IMR-90 (cell line): ENCODE results near the gene TUBB4A. TPM values are rescaled to one million over a fixed set of nuclear protein-coding genes. Genes with fewer than 3 reads are reported as not detected.
A peak's percentile ranks its signal among the peaks of the same experiment; 100 is the strongest.

Source experiments
- ATAC-seq: fragments of 200-7000 bp; cut with Tn5 transposase; 2 replicates; pipeline ENCODE4 v1.9.1; 2020; ENCODE audit warnings: low read depth, mild to moderate bottlenecking, moderate library complexity
- BruUV-seq: library from RNA; stranded (reverse); fragments of 400-500 nt; replicated peaks from 2 replicates; lab custom pipeline; 2021; lab: Mats Ljungman, UMichigan
- CTCF ChIA-PET: fragments of 300-600 bp; formaldehyde crosslinking; extraction: SDS; loops from one replicate; lab custom pipeline; 2021; ENCODE audit warnings: antibody characterized with exemption; lab: Yijun Ruan, JAX
- POLR2A ChIA-PET: fragments of 300-600 bp; sonication (Branson Sonifier 250); formaldehyde crosslinking; loops from one replicate; lab custom pipeline; 2022; ENCODE audit warnings: antibody characterized with exemption; ENCODE audit not compliant: unreplicated experiment; lab: Charles Lee
- DNase-seq: peaks from one replicate; pipeline ENCODE4 v3.0.0; 2013
- H2AFZ ChIP-seq: replicated peaks from 2 replicates; pipeline ENCODE3; 2013; ENCODE audit warnings: low read length, mild to moderate bottlenecking; ENCODE audit not compliant: poor library complexity
- H2AK5ac ChIP-seq: 2 replicates; pipeline ENCODE4 v1.6.1; 2013; ENCODE audit warnings: low read depth, low read length, inconsistent platforms
- H2AK9ac ChIP-seq: replicated peaks from 2 replicates; pipeline ENCODE3; 2013; ENCODE audit warnings: mild to moderate bottlenecking, low read depth, low read length, moderate library complexity; ENCODE audit not compliant: poor library complexity
- H2BK120ac ChIP-seq: 2 replicates; pipeline ENCODE4 v1.6.1; 2013; ENCODE audit warnings: low read depth, low read length, inconsistent platforms
- H2BK15ac ChIP-seq: 3 replicates; pipeline ENCODE4 v1.6.1; 2013; ENCODE audit warnings: low read depth, low read length, inconsistent platforms
- H2BK20ac ChIP-seq: 2 replicates; pipeline ENCODE4 v1.6.1; 2013; ENCODE audit warnings: low read depth, mild to moderate bottlenecking, inconsistent platforms, low read length, moderate library complexity
- H2BK5ac ChIP-seq: 2 replicates; pipeline ENCODE4 v1.6.1; 2013; ENCODE audit warnings: mild to moderate bottlenecking, low read depth, low read length, inconsistent platforms; ENCODE audit not compliant: poor library complexity, severe bottlenecking
- H3K14ac ChIP-seq: replicated peaks from 2 replicates; pipeline ENCODE4 v1.6.1; 2013; ENCODE audit warnings: low read depth, low read length, inconsistent platforms
- H3K18ac ChIP-seq: 2 replicates; pipeline ENCODE4 v1.6.1; 2013; ENCODE audit warnings: low read depth, low read length, control low read depth
- H3K23ac ChIP-seq: 2 replicates; pipeline ENCODE4 v1.6.1; 2013; ENCODE audit warnings: low read depth, low read length, inconsistent platforms
- H3K27ac ChIP-seq: 2 replicates; pipeline ENCODE4 v1.5.1; 2013; ENCODE audit warnings: mild to moderate bottlenecking, control low read depth, low read length; ENCODE audit not compliant: insufficient read depth
- H3K27me3 ChIP-seq: 2 replicates; pipeline ENCODE4 v1.6.1; 2013; ENCODE audit warnings: low read length; ENCODE audit not compliant: control insufficient read depth, insufficient read depth
- H3K36me3 ChIP-seq: 2 replicates; pipeline ENCODE4 v1.6.1; 2013; ENCODE audit warnings: low read length, mixed read lengths; ENCODE audit not compliant: control insufficient read depth, insufficient read depth
- H3K4ac ChIP-seq: 2 replicates; pipeline ENCODE4 v1.6.1; 2013; ENCODE audit warnings: low read depth, low read length, inconsistent platforms
- H3K4me1 ChIP-seq: 2 replicates; pipeline ENCODE4 v1.6.1; 2013; ENCODE audit warnings: low read length, mixed read lengths; ENCODE audit not compliant: control insufficient read depth, insufficient read depth
- H3K4me2 ChIP-seq: 2 replicates; pipeline ENCODE4 v1.6.1; 2013; ENCODE audit warnings: low read depth, mild to moderate bottlenecking, control low read depth, low read length, moderate library complexity
- H3K4me3 ChIP-seq: 2 replicates; pipeline ENCODE4 v1.5.1; 2013; ENCODE audit warnings: low read depth, mild to moderate bottlenecking, control low read depth, low read length, moderate library complexity; ENCODE audit not compliant: insufficient read depth
- H3K56ac ChIP-seq: 2 replicates; pipeline ENCODE4 v1.6.1; 2013; ENCODE audit warnings: low read length, inconsistent platforms; ENCODE audit not compliant: insufficient read depth; ENCODE audit errors: extremely low read depth
- H3K79me1 ChIP-seq, 2 experiments: 2 replicates each; pipeline ENCODE4 v1.6.1; 2013; ENCODE audit warnings: low read length in 2 of 2, inconsistent platforms in 1 of 2, low read depth in 1 of 2
- H3K9ac ChIP-seq: 2 replicates; pipeline ENCODE4 v1.6.1; 2013; ENCODE audit warnings: low read depth, low read length, control low read depth
- H3K9me1 ChIP-seq: 2 replicates; pipeline ENCODE4 v1.6.1; 2013; ENCODE audit warnings: low read length, inconsistent platforms; ENCODE audit not compliant: insufficient read depth
- H3K9me3 ChIP-seq: 2 replicates; pipeline ENCODE4 v1.6.1; 2013; ENCODE audit warnings: low read length; ENCODE audit not compliant: control insufficient read depth, insufficient read depth
- H4K20me1 ChIP-seq: 2 replicates; pipeline ENCODE4 v1.6.1; 2013; ENCODE audit warnings: low read length, inconsistent platforms; ENCODE audit not compliant: insufficient read depth
- H4K5ac ChIP-seq: 2 replicates; pipeline ENCODE4 v1.6.1; 2013; ENCODE audit warnings: mild to moderate bottlenecking, low read depth, low read length, control low read depth
- H4K8ac ChIP-seq, 2 experiments: 2 replicates each; pipeline ENCODE4 v1.6.1; 2013; ENCODE audit warnings: low read depth in 2 of 2, low read length in 2 of 2, control low read depth in 1 of 2, inconsistent platforms in 1 of 2
- H4K91ac ChIP-seq: 2 replicates; pipeline ENCODE4 v1.6.1; 2013; ENCODE audit warnings: low read depth, low read length, inconsistent platforms; ENCODE audit not compliant: insufficient read depth
- BHLHE40 ChIP-seq: fragments of 150-350 bp; IDR thresholded peaks from 2 replicates; pipeline ENCODE4 v1.6.1; 2016; ENCODE audit warnings: mild to moderate bottlenecking, low read depth, low read length
- CEBPB ChIP-seq: IDR thresholded peaks from 2 replicates; pipeline ENCODE4 v1.6.1; 2012; ENCODE audit warnings: low read depth, low read length, improper control_type of control experiment
- ELK1 ChIP-seq: fragments of 150-350 bp; IDR thresholded peaks from 2 replicates; pipeline ENCODE4 v1.6.1; 2016; ENCODE audit warnings: low read depth, mild to moderate bottlenecking, low read length, moderate library complexity, borderline replicate concordance
- FOS ChIP-seq: fragments of 150-350 bp; IDR thresholded peaks from 2 replicates; pipeline ENCODE4 v1.6.1; 2016; ENCODE audit warnings: low read depth, low read length
- MAZ ChIP-seq: IDR thresholded peaks from 2 replicates; pipeline ENCODE4 v1.6.1; 2012; ENCODE audit warnings: low read depth, mild to moderate bottlenecking, low read length, improper control_type of control experiment, moderate library complexity, borderline replicate concordance
- MXI1 ChIP-seq: IDR thresholded peaks from 2 replicates; pipeline ENCODE4 v1.6.1; 2012; ENCODE audit warnings: low read depth, mild to moderate bottlenecking, low read length, moderate library complexity, borderline replicate concordance
- POLR2A ChIP-seq: IDR thresholded peaks from 2 replicates; pipeline ENCODE4 v1.6.1; 2012; ENCODE audit warnings: mild to moderate bottlenecking, low read depth, low read length
- RAD21 ChIP-seq: IDR thresholded peaks from 2 replicates; pipeline ENCODE4 v1.6.1; 2012; ENCODE audit warnings: low read length, improper control_type of control experiment
- RCOR1 ChIP-seq: IDR thresholded peaks from 2 replicates; pipeline ENCODE4 v1.6.1; 2012; ENCODE audit warnings: mild to moderate bottlenecking, low read length, improper control_type of control experiment; ENCODE audit not compliant: insufficient replicate concordance
- RFX5 ChIP-seq: IDR thresholded peaks from 2 replicates; pipeline ENCODE4 v1.8.0; 2012; ENCODE audit warnings: low read depth, mild to moderate bottlenecking, low read length, moderate library complexity
- SMC3 ChIP-seq: fragments of 150-350 bp; IDR thresholded peaks from 2 replicates; pipeline ENCODE4 v1.6.1; 2016; ENCODE audit warnings: low read depth, mild to moderate bottlenecking, antibody characterized with exemption, low read length, moderate library complexity
- WGBS, 2 experiments: methylation state at CpG; one replicate each; pipeline versions ENCODE4 v1.1.5 to v1.1.7; 2013; ENCODE audit warnings: missing lambda C conversion rate in 2 of 2; ENCODE audit not compliant: insufficient read length in 1 of 2; ENCODE audit errors: extremely low coverage in 2 of 2; 5-methylcytosine and 5-hydroxymethylcytosine counted together
- dilution Hi-C: fragments of 300-500 bp; cut with HindIII; formaldehyde crosslinking; loops from one replicate; pipeline ENCODE4 v1.14.3; 2018; ENCODE audit warnings: low sequenced_read_pairs; ENCODE audit not compliant: unreplicated experiment
- in situ Hi-C: fragments of 300-500 bp; cut with MboI; formaldehyde crosslinking; loops from 3 replicates; pipeline ENCODE4 v1.14.3; 2019; ENCODE audit warnings: low sequenced_read_pairs, inconsistent platforms, mixed read lengths
- intact Hi-C: fragments of 100-400 bp; cut with micrococcal nuclease; formaldehyde crosslinking; loops from 2 replicates; pipeline ENCODE4 v1.10.0; 2022
- polyA plus RNA-seq, 3 experiments: library from polyadenylated mRNA; depleted of rRNA; stranded (reverse); fragments of >200 nt; gene quantifications; 2 replicates each; pipeline ENCODE4 v1.2.3, GENCODE V29; 2012; ENCODE audit warnings: low replicate concordance in 1 of 3
- total RNA-seq: library from RNA; depleted of rRNA; stranded (reverse); fragments of >200 nt; gene quantifications from 2 replicates; pipeline ENCODE4 v1.2.3, GENCODE V29; 2012
- TF ChIP-seq, protein P1 (sequence below): fragments of 150-350 bp; IDR thresholded peaks from 2 replicates; pipeline ENCODE4 v1.6.1; 2017; ENCODE audit warnings: mild to moderate bottlenecking, antibody characterized with exemption, low read length, low read depth
- TF ChIP-seq, protein P2 (sequence below): conservative IDR thresholded peaks from 2 replicates; pipeline ENCODE4 v1.5.1; 2012; ENCODE audit warnings: mild to moderate bottlenecking, low read depth, low read length, improper control_type of control experiment

TUBB4A gene
- total and polyA plus RNA-seq, 2 of the 4 experiments (the other 2 are of a cell fraction) = not detected

DNA sequence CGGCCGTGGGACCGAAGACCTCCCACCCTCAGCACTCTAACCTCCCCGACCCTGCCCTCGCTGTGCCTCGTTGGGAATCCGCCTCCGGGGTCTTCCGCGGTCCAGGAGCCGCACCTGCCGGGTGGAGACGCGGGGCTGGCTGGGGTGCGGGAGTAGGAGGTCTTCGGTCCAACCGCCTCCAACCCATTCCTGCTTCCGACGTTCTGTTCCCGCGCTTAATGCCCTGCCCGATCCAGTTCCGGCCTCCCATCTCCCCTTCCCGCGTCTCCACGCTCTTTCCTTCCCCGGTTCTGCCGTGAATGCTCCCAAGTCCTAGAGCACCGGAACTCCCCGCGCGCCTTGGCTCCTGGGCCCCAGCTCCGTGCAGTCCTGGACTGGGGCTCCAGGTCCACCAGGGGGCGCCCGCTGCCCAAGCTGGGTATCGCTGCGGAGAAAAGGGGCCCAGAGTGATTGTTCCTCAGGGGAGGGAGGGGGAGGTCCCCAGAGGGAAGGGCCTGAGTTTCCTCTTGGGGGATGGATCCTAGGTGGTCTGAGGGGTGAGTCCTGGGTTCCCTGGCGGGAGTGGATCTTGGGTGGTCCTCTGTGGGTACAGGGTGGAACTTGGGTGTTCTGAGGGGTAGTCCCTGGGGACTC lies 14.7 kb upstream of the TUBB4A start:
- H3K56ac ChIP-seq = no peak overlapping the region
- 0 out of 4 replicates have a peak overlapping the region, but pooled peaks of 1 of the 2 experiments have one; percentile 34 for H4K8ac ChIP-seq
- no peak overlapping the region for H2BK120ac ChIP-seq
- H3K27me3 ChIP-seq = no peaks in the 10 kb centered on the region
- no peaks in the 10 kb centered on the region for H3K36me3 ChIP-seq
- H3K4me2 ChIP-seq = peak overlapping the region; percentile 93
- in situ Hi-C loops (loop anchor here (5.0 to 10.0 kb wide), 2 partner anchors 218 to 346 kb away; partner anchors contain the start of genes GPR108 and TRIP10), intact Hi-C loops (loop anchor here (1.0 to 2.0 kb wide), 3 partner anchors 116 to 347 kb away; partner anchors contain the start of gene GPR108), dilution Hi-C loops (no loop called here)
- H2AK5ac ChIP-seq = no peak overlapping the region
- H3K14ac ChIP-seq = no peak overlapping the region
- H2AFZ ChIP-seq = peak overlapping the region; percentile 93
- TF ChIP-seq RFX5 (no peak), POLR2A (peak; percentile 24; the same call in 1 of the 2 replicates), FOS (no peak), MAZ (peak; percentile 88), CEBPB (no peak), RCOR1 (no peak), BHLHE40 (no peak), MXI1 (no peak), RAD21 (peak; percentile 86), SMC3 (peak; percentile 87), ELK1 (no peak)
- TF ChIP-seq, protein P1, sequence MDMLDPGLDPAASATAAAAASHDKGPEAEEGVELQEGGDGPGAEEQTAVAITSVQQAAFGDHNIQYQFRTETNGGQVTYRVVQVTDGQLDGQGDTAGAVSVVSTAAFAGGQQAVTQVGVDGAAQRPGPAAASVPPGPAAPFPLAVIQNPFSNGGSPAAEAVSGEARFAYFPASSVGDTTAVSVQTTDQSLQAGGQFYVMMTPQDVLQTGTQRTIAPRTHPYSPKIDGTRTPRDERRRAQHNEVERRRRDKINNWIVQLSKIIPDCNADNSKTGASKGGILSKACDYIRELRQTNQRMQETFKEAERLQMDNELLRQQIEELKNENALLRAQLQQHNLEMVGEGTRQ = no peak
- TF ChIP-seq, protein P2, sequence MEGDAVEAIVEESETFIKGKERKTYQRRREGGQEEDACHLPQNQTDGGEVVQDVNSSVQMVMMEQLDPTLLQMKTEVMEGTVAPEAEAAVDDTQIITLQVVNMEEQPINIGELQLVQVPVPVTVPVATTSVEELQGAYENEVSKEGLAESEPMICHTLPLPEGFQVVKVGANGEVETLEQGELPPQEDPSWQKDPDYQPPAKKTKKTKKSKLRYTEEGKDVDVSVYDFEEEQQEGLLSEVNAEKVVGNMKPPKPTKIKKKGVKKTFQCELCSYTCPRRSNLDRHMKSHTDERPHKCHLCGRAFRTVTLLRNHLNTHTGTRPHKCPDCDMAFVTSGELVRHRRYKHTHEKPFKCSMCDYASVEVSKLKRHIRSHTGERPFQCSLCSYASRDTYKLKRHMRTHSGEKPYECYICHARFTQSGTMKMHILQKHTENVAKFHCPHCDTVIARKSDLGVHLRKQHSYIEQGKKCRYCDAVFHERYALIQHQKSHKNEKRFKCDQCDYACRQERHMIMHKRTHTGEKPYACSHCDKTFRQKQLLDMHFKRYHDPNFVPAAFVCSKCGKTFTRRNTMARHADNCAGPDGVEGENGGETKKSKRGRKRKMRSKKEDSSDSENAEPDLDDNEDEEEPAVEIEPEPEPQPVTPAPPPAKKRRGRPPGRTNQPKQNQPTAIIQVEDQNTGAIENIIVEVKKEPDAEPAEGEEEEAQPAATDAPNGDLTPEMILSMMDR = peak; percentile 91
- H3K79me1 ChIP-seq = no peaks in the 10 kb centered on the region
- ATAC-seq (peak; percentile 86), DNase-seq (peak; percentile 62)
- H3K9me1 ChIP-seq = 0 out of 2 replicates have a peak, but pooled peaks cover 2% of the 10 kb centered on the region
- ChIA-PET POLR2A (interaction anchor here (0.6 kb wide), 1 partner anchor 113 kb away, joined by 6 read pairs; no protein-coding TSS in a partner anchor), CTCF (interaction anchor here (0.6 to 1.6 kb wide), 4 partner anchors 64 to 347 kb away, joined by 3 to 5 read pairs (median 4); partner anchors contain the start of gene GPR108)
- H4K91ac ChIP-seq = no peak overlapping the region
- no peak overlapping the region for H3K4ac ChIP-seq
- WGBS, 2 experiments = no CpG with 5 or more reads among the region's 38 CpGs
- H3K9me3 ChIP-seq = no peaks in the 10 kb centered on the region
- no peak overlapping the region for H3K18ac ChIP-seq
- H4K20me1 ChIP-seq = no peaks in the 10 kb centered on the region
- peak overlapping the region; percentile 78 for H2AK9ac ChIP-seq
- H2BK20ac ChIP-seq = no peak overlapping the region
- BruUV-seq = no TSS peak
- no peak overlapping the region for H2BK5ac ChIP-seq
- H3K9ac ChIP-seq = peak overlapping the region; percentile 18; the same call in 1 of the 2 replicates
- H4K5ac ChIP-seq = no peak overlapping the region
- no peak overlapping the region for H2BK15ac ChIP-seq
- H3K23ac ChIP-seq = no peak overlapping the region
- peak overlapping the region; percentile 48 for H3K4me3 ChIP-seq
- no peaks in the 10 kb centered on the region for H3K4me1 ChIP-seq
- H3K27ac ChIP-seq = no peak overlapping the region
